ENCODE results near the gene CHD6. TPM values are rescaled to one million over a fixed set of nuclear protein-coding genes. Genes with fewer than 3 reads are reported as not detected.

Gene CHD6
- total RNA-seq, 5 donors from 2014 or later (not counting 1 experiment from before 2014, with no cell fraction given): 68.4 to 105 (median 74.9) TPM

- Mint-ChIP-seq H3K9me3 (peaks cover 35 to 57% (median 51%) of the 10 kb centered on the region in 3 donors), H3K4me1 (peaks cover 25 to 29% (median 27%) of the 10 kb centered on the region in 3 donors), H3K27ac (no peak overlapping the region), H3K27me3 (no peaks in the 10 kb centered on the region), H3K4me3 (no peak overlapping the region), H3K36me3 (peaks cover 56% of the 10 kb centered on the region)
- Histone ChIP-seq H3K36me3 (ENCODE audit: control insufficient read depth in 2 of 2, extremely low read depth in 1 of 2, insufficient read depth in 1 of 2, low read length in 1 of 2) (peaks cover 0 to 3% of the 10 kb centered on the region in 2 donors), H3K4me3 (ENCODE audit: control insufficient read depth in 1 of 2, extremely low read depth in 1 of 2, low read length in 1 of 2) (no peak overlapping the region), H3K27me3 (replicated peaks in 1 of 2; ENCODE audit: control insufficient read depth in 2 of 2, extremely low read depth in 1 of 2, insufficient read depth in 2 of 2, low read length in 1 of 2) (no peaks in the 10 kb centered on the region), H3K4me1 (ENCODE audit: control insufficient read depth in 1 of 2, extremely low read depth in 1 of 2, insufficient read depth in 2 of 2, low read length in 2 of 2) (peaks cover 0 to 3% of the 10 kb centered on the region in 2 experiments), H3K9me3 (peaks cover 8% of the 10 kb centered on the region), H3K27ac (ENCODE audit: low read length) (no peak overlapping the region)
- no peak for DNase-seq
- ATAC-seq (replicated peaks in 1 of 4): no peak
- ChIA-PET POLR2A (no interaction called here), CTCF (no interaction called here)
- WGBS (ENCODE audit: insufficient coverage): 83% methylated on average over 1 of the region's 3 CpGs
Measured at GRCh38 chr20:41599699-41600104, 18.5 kb downstream of the CHD6 start.

GRCh38 chr20:41598719-41599118 lies 19.5 kb downstream of the CHD6 start:
- Histone ChIP-seq H3K27me3 (replicated peaks in 1 of 2; ENCODE audit: control insufficient read depth in 2 of 2, extremely low read depth in 1 of 2, insufficient read depth in 2 of 2, low read length in 1 of 2) (no peaks in the 10 kb centered on the region), H3K36me3 (ENCODE audit: control insufficient read depth in 2 of 2, extremely low read depth in 1 of 2, insufficient read depth in 1 of 2, low read length in 1 of 2) (peaks cover 0 to 3% of the 10 kb centered on the region in 2 donors), H3K9me3 (peaks cover 8% of the 10 kb centered on the region), H3K4me1 (ENCODE audit: control insufficient read depth in 1 of 2, extremely low read depth in 1 of 2, insufficient read depth in 2 of 2, low read length in 2 of 2) (peaks cover 0 to 3% of the 10 kb centered on the region in 2 experiments), H3K4me3 (ENCODE audit: control insufficient read depth in 1 of 2, extremely low read depth in 1 of 2, low read length in 1 of 2) (no peak overlapping the region), H3K27ac (ENCODE audit: low read length) (no peak overlapping the region)
- 100% methylated on average over 3 of the region's 6 CpGs for WGBS (ENCODE audit: insufficient coverage)
- ATAC-seq (replicated peaks in 1 of 4): no peak
- POLR2A ChIA-PET: no interaction called here
- CTCF ChIA-PET: no interaction called here
- DNase-seq: no peak
- Mint-ChIP-seq H3K27ac (no peak overlapping the region), H3K4me3 (no peak overlapping the region), H3K36me3 (peaks cover 64% of the 10 kb centered on the region), H3K4me1 (peaks cover 26 to 32% (median 28%) of the 10 kb centered on the region in 3 donors), H3K27me3 (no peaks in the 10 kb centered on the region), H3K9me3 (peaks cover 41 to 65% (median 58%) of the 10 kb centered on the region in 3 donors)

GRCh38 chr20:41594514-41595322 lies 23.5 kb downstream of the CHD6 start:
- peaks cover 47% of the 10 kb centered on the region for H3K36me3 Mint-ChIP-seq
- ATAC-seq (replicated peaks in 1 of 4) (no peak), DNase-seq (no peak)
- H3K27ac Mint-ChIP-seq: no peak overlapping the region
- peaks cover 3% of the 10 kb centered on the region for H3K9me3 ChIP-seq
- 96% methylated on average over 6 of the region's 8 CpGs for WGBS (ENCODE audit: insufficient coverage)
- peaks cover 30 to 45% (median 34%) of the 10 kb centered on the region in 3 donors for H3K4me1 Mint-ChIP-seq
- peak overlapping the region in 1 of 3 donors; percentile 45 for H3K4me3 Mint-ChIP-seq
- ChIA-PET POLR2A (no interaction called here), CTCF (no interaction called here)
- peak overlapping the region in 1 of 2 donors; percentile 26 for H3K4me3 ChIP-seq (ENCODE audit: control insufficient read depth in 1 of 2, extremely low read depth in 1 of 2, low read length in 1 of 2)
- peaks cover 0 to 3% of the 10 kb centered on the region in 2 experiments for H3K4me1 ChIP-seq (ENCODE audit: control insufficient read depth in 1 of 2, extremely low read depth in 1 of 2, insufficient read depth in 2 of 2, low read length in 2 of 2)
- H3K36me3 ChIP-seq (ENCODE audit: control insufficient read depth in 2 of 2, extremely low read depth in 1 of 2, insufficient read depth in 1 of 2, low read length in 1 of 2): peaks cover 2 to 3% of the 10 kb centered on the region in 2 donors
- H3K27me3 Mint-ChIP-seq: no peaks in the 10 kb centered on the region
- H3K27me3 ChIP-seq (replicated peaks in 1 of 2; ENCODE audit: control insufficient read depth in 2 of 2, extremely low read depth in 1 of 2, insufficient read depth in 2 of 2, low read length in 1 of 2): no peaks in the 10 kb centered on the region
- H3K9me3 Mint-ChIP-seq: peaks cover 23 to 48% (median 38%) of the 10 kb centered on the region in 3 donors
- H3K27ac ChIP-seq (ENCODE audit: low read length): no peak overlapping the region

GRCh38 chr20:41592516-41593216 lies 25.5 kb downstream of the CHD6 start:
- Mint-ChIP-seq H3K4me3 (peak overlapping the region in 1 of 3 donors; percentile 5), H3K36me3 (peaks cover 46% of the 10 kb centered on the region), H3K4me1 (peaks cover 37 to 50% (median 39%) of the 10 kb centered on the region in 3 donors), H3K9me3 (peaks cover 18 to 35% (median 29%) of the 10 kb centered on the region in 3 donors), H3K27ac (no peak overlapping the region), H3K27me3 (no peaks in the 10 kb centered on the region)
- DNase-seq: no peak
- 80% methylated on average over 1 of the region's 3 CpGs for WGBS (ENCODE audit: insufficient coverage)
- Histone ChIP-seq H3K27ac (ENCODE audit: low read length) (no peak overlapping the region), H3K36me3 (ENCODE audit: control insufficient read depth in 2 of 2, extremely low read depth in 1 of 2, insufficient read depth in 1 of 2, low read length in 1 of 2) (peaks cover 2 to 3% of the 10 kb centered on the region in 2 donors), H3K4me1 (ENCODE audit: control insufficient read depth in 1 of 2, extremely low read depth in 1 of 2, insufficient read depth in 2 of 2, low read length in 2 of 2) (peaks cover 0 to 3% of the 10 kb centered on the region in 2 experiments), H3K27me3 (replicated peaks in 1 of 2; ENCODE audit: control insufficient read depth in 2 of 2, extremely low read depth in 1 of 2, insufficient read depth in 2 of 2, low read length in 1 of 2) (no peaks in the 10 kb centered on the region), H3K9me3 (no peaks in the 10 kb centered on the region), H3K4me3 (ENCODE audit: control insufficient read depth in 1 of 2, extremely low read depth in 1 of 2, low read length in 1 of 2) (no peak overlapping the region)
- ChIA-PET CTCF (no interaction called here), POLR2A (no interaction called here)
- no peak for ATAC-seq (replicated peaks in 1 of 4)

GRCh38 chr20:41587956-41588355 lies 30.2 kb downstream of the CHD6 start:
- ChIA-PET POLR2A (no interaction called here), CTCF (no interaction called here)
- Histone ChIP-seq H3K9me3 (peaks cover 5% of the 10 kb centered on the region), H3K36me3 (ENCODE audit: control insufficient read depth in 2 of 2, extremely low read depth in 1 of 2, insufficient read depth in 1 of 2, low read length in 1 of 2) (peaks cover 2 to 3% of the 10 kb centered on the region in 2 donors), H3K4me1 (ENCODE audit: control insufficient read depth in 1 of 2, extremely low read depth in 1 of 2, insufficient read depth in 2 of 2, low read length in 2 of 2) (no peaks in the 10 kb centered on the region), H3K27me3 (replicated peaks in 1 of 2; ENCODE audit: control insufficient read depth in 2 of 2, extremely low read depth in 1 of 2, insufficient read depth in 2 of 2, low read length in 1 of 2) (no peaks in the 10 kb centered on the region), H3K4me3 (ENCODE audit: control insufficient read depth in 1 of 2, extremely low read depth in 1 of 2, low read length in 1 of 2) (no peak overlapping the region), H3K27ac (ENCODE audit: low read length) (no peak overlapping the region)
- Mint-ChIP-seq H3K9me3 (peaks cover 3 to 33% (median 12%) of the 10 kb centered on the region in 3 donors), H3K4me3 (no peak overlapping the region), H3K27me3 (no peaks in the 10 kb centered on the region), H3K36me3 (peaks cover 42% of the 10 kb centered on the region), H3K27ac (no peak overlapping the region), H3K4me1 (peaks cover 24 to 34% (median 33%) of the 10 kb centered on the region in 3 donors)
- no peak for DNase-seq
- no CpG with 5 or more reads among the region's 3 CpGs for WGBS (ENCODE audit: insufficient coverage)
- ATAC-seq (replicated peaks in 1 of 4): no peak

- Histone ChIP-seq H3K4me3 (ENCODE audit: control insufficient read depth in 1 of 2, extremely low read depth in 1 of 2, low read length in 1 of 2) (no peak overlapping the region), H3K27ac (ENCODE audit: low read length) (no peak overlapping the region), H3K4me1 (ENCODE audit: control insufficient read depth in 1 of 2, extremely low read depth in 1 of 2, insufficient read depth in 2 of 2, low read length in 2 of 2) (no peaks in the 10 kb centered on the region), H3K36me3 (ENCODE audit: control insufficient read depth in 2 of 2, extremely low read depth in 1 of 2, insufficient read depth in 1 of 2, low read length in 1 of 2) (peaks cover 1 to 3% of the 10 kb centered on the region in 2 donors), H3K27me3 (replicated peaks in 1 of 2; ENCODE audit: control insufficient read depth in 2 of 2, extremely low read depth in 1 of 2, insufficient read depth in 2 of 2, low read length in 1 of 2) (no peaks in the 10 kb centered on the region), H3K9me3 (peaks cover 5% of the 10 kb centered on the region)
- ChIA-PET CTCF (no interaction called here), POLR2A (no interaction called here)
- no peak for ATAC-seq (replicated peaks in 1 of 4)
- Mint-ChIP-seq H3K36me3 (peaks cover 45% of the 10 kb centered on the region), H3K4me1 (peaks cover 25 to 36% (median 34%) of the 10 kb centered on the region in 3 donors), H3K9me3 (peaks cover 3 to 33% (median 12%) of the 10 kb centered on the region in 3 donors), H3K4me3 (no peak overlapping the region), H3K27ac (no peak overlapping the region), H3K27me3 (no peaks in the 10 kb centered on the region)
- 84% methylated on average over 2 of the region's 2 CpGs for WGBS (ENCODE audit: insufficient coverage)
- no peak for DNase-seq
Measured at GRCh38 chr20:41587523-41587922, 30.7 kb downstream of the CHD6 start.

All from T-cell (primary cell).